Measurements from ENCODE around the gene EYS. TPM values are rescaled to one million over a fixed set of nuclear protein-coding genes. Genes with fewer than 3 reads are reported as not detected.

The EYS gene
- total and polyA plus RNA-seq, 3 experiments from 2014 or later = not detected

DNA sequence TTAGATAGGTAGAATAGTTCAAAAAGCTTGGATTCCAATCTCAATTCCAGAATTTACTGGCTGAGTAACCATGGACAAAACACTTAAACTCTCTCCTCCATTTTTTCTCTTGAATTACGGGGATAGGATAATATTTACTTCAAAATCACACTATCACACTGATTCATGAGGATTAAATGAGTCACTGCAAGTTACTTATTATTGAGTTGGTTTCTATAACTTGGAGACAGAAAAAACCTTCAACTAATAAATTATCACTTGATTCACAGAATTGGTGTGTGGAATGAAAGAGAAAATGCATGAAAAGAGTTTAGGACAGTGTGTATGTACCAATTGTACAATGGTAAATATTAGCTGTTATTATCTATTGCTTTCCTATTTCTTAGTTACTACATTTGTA is 1486.2 kb downstream of the EYS start:
- ChIA-PET POLR2A (no interaction called here), CTCF (no interaction called here)
- Histone ChIP-seq H3K4me1 (ENCODE audit: insufficient read depth, low read length) (no peaks in the 10 kb centered on the region), H3K4me3 (ENCODE audit: low read length) (no peak overlapping the region), H3K9me3 (ENCODE audit: low read length) (no peaks in the 10 kb centered on the region), H3K36me3 (ENCODE audit: insufficient read depth, low read length) (no peaks in the 10 kb centered on the region), H3K27me3 (ENCODE audit: insufficient read depth, low read length, poor library complexity, severe bottlenecking) (no peaks in the 10 kb centered on the region), H3K27ac (ENCODE audit: low read depth, low read length) (no peak overlapping the region)
- Mint-ChIP-seq H3K27ac (no peak overlapping the region), H3K9me3 (peaks cover 0 to 19% (median 8%) of the 10 kb centered on the region in 5 donors), H3K36me3 (no peaks in the 10 kb centered on the region), H3K27me3 (no peaks in the 10 kb centered on the region), H3K4me1 (no peaks in the 10 kb centered on the region), H3K4me3 (no peak overlapping the region)
- DNase-seq = no peak

DNA sequence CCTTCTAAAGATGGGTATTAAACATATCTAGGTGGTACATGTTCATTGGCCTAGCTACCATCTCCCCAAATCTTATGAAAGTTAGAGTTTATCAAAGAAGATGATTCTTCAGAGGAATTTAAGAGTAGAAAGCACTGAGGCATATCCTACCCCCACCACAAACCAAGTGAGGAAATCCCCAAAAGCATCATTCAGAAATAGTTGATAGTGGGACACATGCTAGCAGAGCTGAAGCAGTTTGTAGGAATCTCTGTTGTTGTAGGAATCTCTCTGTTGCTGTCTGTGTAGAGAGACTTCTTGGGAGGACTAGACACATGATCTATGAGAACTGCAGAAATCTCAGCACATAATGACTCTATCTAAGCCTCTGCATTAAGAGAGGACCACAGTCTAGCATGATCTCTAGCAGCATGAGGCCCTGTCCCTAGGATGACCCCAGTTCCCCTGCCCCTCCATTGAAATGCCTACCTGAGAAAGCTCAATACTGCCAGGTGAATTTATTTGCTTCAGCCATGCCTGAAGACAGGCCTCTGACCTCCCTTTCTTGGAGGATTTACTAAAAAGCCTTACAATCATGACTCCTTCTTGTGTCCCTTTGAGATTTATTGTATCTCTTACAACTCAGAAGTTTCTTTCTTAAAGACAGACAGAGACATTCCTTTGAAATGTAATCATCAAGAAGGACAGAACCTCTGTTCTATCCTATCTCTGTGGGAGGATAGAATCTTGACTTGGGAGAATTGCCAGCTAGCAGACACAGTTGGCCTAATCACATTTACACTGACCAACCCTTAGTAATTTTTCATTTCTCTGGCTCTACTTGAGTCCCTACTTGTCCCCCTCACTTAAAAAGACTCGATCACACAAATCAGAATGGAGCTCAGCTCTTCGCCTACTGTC is 1489.1 kb downstream of the EYS start:
- Mint-ChIP-seq H3K4me1 (no peaks in the 10 kb centered on the region), H3K4me3 (no peak overlapping the region), H3K27ac (no peak overlapping the region), H3K9me3 (peaks cover 0 to 11% (median 5%) of the 10 kb centered on the region in 5 donors), H3K27me3 (no peaks in the 10 kb centered on the region), H3K36me3 (no peaks in the 10 kb centered on the region)
- Histone ChIP-seq H3K27ac (ENCODE audit: low read depth, low read length) (no peak overlapping the region), H3K36me3 (ENCODE audit: insufficient read depth, low read length) (no peaks in the 10 kb centered on the region), H3K4me3 (ENCODE audit: low read length) (no peak overlapping the region), H3K9me3 (ENCODE audit: low read length) (no peaks in the 10 kb centered on the region), H3K4me1 (ENCODE audit: insufficient read depth, low read length) (no peaks in the 10 kb centered on the region), H3K27me3 (ENCODE audit: insufficient read depth, low read length, poor library complexity, severe bottlenecking) (no peaks in the 10 kb centered on the region)
- ChIA-PET CTCF (no interaction called here), POLR2A (no interaction called here)
- no peak for DNase-seq

DNA sequence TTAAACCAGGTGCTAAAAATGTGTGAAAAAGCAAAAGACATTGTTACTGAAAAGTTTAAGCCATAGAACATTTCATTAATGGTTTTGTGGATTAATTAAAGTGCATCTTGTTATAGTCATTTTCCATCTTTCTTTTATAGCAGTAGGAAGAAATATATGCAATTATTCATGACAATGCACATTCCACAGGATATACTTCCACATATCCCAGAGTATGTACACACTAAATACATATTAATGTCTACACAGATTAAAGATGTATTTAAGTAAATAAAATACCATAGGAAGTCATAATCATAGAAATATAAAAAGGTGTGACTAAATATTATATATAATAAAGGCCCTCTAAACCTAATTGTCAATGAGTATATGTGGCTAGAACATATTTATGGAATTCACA is 1492.7 kb downstream of the EYS start:
- CTCF ChIA-PET = no interaction called here
- Mint-ChIP-seq H3K4me3 (no peak overlapping the region), H3K27ac (no peak overlapping the region), H3K9me3 (peaks cover 0 to 14% (median 3%) of the 10 kb centered on the region in 5 donors), H3K4me1 (no peaks in the 10 kb centered on the region), H3K36me3 (no peaks in the 10 kb centered on the region), H3K27me3 (no peaks in the 10 kb centered on the region)
- no peak for DNase-seq
- no peaks in the 10 kb centered on the region for H3K9me3 ChIP-seq (ENCODE audit: low read length)
- H3K4me3 ChIP-seq (ENCODE audit: low read length) = no peak overlapping the region
- H3K36me3 ChIP-seq (ENCODE audit: insufficient read depth, low read length) = no peaks in the 10 kb centered on the region
- H3K4me1 ChIP-seq (ENCODE audit: insufficient read depth, low read length) = no peaks in the 10 kb centered on the region
- POLR2A ChIA-PET = no interaction called here
- no peak overlapping the region for H3K27ac ChIP-seq (ENCODE audit: low read depth, low read length)
- no peaks in the 10 kb centered on the region for H3K27me3 ChIP-seq (ENCODE audit: insufficient read depth, low read length, poor library complexity, severe bottlenecking)

DNA sequence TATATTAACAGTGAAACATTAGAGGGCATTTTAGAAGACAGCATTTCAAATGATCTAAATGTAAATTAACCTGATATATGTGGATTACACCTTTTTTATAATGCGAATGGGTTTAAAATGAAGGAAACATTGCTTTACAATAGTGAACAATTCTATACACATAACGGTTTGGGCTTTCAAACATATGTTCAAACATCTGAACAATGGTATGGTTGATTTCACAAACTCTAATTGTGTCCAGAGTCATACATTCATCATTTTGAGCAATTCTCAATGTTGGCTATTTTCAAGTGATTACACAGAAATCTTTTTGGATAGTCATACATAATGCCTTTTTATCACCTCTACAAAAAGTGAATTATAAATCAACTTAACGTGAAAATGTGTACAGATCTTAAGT is 1493.3 kb downstream of the EYS start:
- POLR2A ChIA-PET = no interaction called here
- no peak for DNase-seq
- Mint-ChIP-seq H3K27ac (no peak overlapping the region), H3K9me3 (peaks cover 0 to 8% (median 3%) of the 10 kb centered on the region in 5 donors), H3K27me3 (no peaks in the 10 kb centered on the region), H3K4me3 (no peak overlapping the region), H3K4me1 (no peaks in the 10 kb centered on the region), H3K36me3 (no peaks in the 10 kb centered on the region)
- Histone ChIP-seq H3K9me3 (ENCODE audit: low read length) (no peaks in the 10 kb centered on the region), H3K27ac (ENCODE audit: low read depth, low read length) (no peak overlapping the region), H3K36me3 (ENCODE audit: insufficient read depth, low read length) (no peaks in the 10 kb centered on the region), H3K4me3 (ENCODE audit: low read length) (no peak overlapping the region), H3K4me1 (ENCODE audit: insufficient read depth, low read length) (no peaks in the 10 kb centered on the region), H3K27me3 (ENCODE audit: insufficient read depth, low read length, poor library complexity, severe bottlenecking) (no peaks in the 10 kb centered on the region)
- CTCF ChIA-PET = no interaction called here

DNA sequence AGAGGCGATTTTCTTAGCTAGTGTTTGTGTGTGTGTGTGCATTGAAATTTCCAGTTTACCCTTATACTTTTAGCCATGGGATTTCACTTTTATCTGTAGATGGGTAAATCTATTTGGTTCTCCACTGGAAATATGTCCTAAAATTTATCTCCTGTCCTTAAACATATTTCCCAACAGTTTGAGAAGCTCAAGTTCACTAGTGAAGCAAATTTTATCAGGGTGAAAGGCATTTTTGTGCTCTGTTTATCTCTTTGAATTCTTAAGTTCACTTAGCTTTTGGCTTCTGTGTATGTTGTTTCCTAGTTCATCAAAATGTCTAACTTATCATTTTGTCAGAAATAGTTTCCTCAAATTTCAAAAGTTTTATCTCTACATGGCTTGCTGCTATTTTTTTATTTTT is 1509.8 kb downstream of the EYS start:
- no peaks in the 10 kb centered on the region for H3K27me3 Mint-ChIP-seq
- no peak for DNase-seq

DNA sequence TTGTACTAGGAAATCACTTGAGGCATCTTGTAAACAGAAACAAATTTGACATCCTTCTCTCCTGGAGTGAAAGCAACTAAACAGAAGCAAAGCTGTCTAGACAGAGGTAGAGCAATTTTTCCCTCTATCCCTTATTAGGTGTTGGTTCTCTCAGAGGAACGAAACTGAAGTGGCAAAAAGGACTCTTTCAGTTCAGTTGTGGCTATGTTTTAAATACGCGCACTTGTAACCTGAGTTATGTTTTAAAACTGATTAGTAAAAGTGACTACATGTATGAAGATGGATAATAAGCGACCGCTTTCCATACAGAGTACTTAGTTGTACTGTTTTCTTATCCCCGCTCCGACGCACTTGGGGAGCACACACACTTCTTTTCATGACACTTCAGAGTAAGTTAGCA is 1520.4 kb downstream of the EYS start:
- no peaks in the 10 kb centered on the region for H3K9me3 ChIP-seq (ENCODE audit: low read length)
- no peaks in the 10 kb centered on the region for H3K4me1 ChIP-seq (ENCODE audit: insufficient read depth, low read length)
- CTCF ChIA-PET = no interaction called here
- Mint-ChIP-seq H3K36me3 (no peaks in the 10 kb centered on the region), H3K4me1 (no peaks in the 10 kb centered on the region), H3K4me3 (no peak overlapping the region), H3K9me3 (peaks cover 0 to 32% (median 7%) of the 10 kb centered on the region in 5 donors), H3K27ac (no peak overlapping the region), H3K27me3 (no peaks in the 10 kb centered on the region)
- no peak for DNase-seq
- POLR2A ChIA-PET = no interaction called here
- no peaks in the 10 kb centered on the region for H3K27me3 ChIP-seq (ENCODE audit: insufficient read depth, low read length, poor library complexity, severe bottlenecking)
- H3K36me3 ChIP-seq (ENCODE audit: insufficient read depth, low read length) = no peaks in the 10 kb centered on the region
- no peak overlapping the region for H3K4me3 ChIP-seq (ENCODE audit: low read length)
- no peak overlapping the region for H3K27ac ChIP-seq (ENCODE audit: low read depth, low read length)

More for the DNA sequence above, 1509.8 kb downstream of the EYS start:
- Histone ChIP-seq H3K27ac (ENCODE audit: low read depth, low read length) (no peak overlapping the region), H3K4me3 (ENCODE audit: low read length) (no peak overlapping the region), H3K9me3 (ENCODE audit: low read length) (no peaks in the 10 kb centered on the region), H3K4me1 (ENCODE audit: insufficient read depth, low read length) (no peaks in the 10 kb centered on the region), H3K36me3 (ENCODE audit: insufficient read depth, low read length) (no peaks in the 10 kb centered on the region), H3K27me3 (ENCODE audit: insufficient read depth, low read length, poor library complexity, severe bottlenecking) (no peaks in the 10 kb centered on the region)
- H3K4me1 Mint-ChIP-seq = no peaks in the 10 kb centered on the region
- POLR2A ChIA-PET = no interaction called here
- H3K36me3 Mint-ChIP-seq = no peaks in the 10 kb centered on the region
- H3K27ac Mint-ChIP-seq = no peak overlapping the region
- H3K4me3 Mint-ChIP-seq = no peak overlapping the region
- peaks cover 1 to 18% (median 3%) of the 10 kb centered on the region in 5 donors for H3K9me3 Mint-ChIP-seq
- CTCF ChIA-PET = no interaction called here

DNA sequence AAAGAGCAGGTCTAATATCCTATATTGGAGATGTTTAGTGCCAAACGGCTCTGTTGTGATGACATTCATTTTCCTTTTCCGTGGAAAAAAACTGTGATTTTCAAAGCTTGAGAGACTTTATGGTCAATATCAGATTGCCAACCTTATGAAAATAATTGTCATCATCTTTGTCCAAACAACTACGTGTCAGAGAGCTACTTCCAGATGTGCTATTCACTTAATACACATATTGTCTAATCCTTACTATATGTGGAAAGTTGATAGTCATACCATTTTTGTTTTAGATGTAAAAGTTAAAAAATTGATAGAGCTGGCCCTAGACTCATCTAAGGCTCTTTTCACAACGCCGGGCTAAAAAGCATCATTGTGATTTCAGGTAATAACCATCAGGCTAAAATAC is 1521.4 kb downstream of the EYS start:
- POLR2A ChIA-PET = no interaction called here
- DNase-seq = no peak
- Histone ChIP-seq H3K27me3 (ENCODE audit: insufficient read depth, low read length, poor library complexity, severe bottlenecking) (no peaks in the 10 kb centered on the region), H3K4me3 (ENCODE audit: low read length) (no peak overlapping the region), H3K4me1 (ENCODE audit: insufficient read depth, low read length) (no peaks in the 10 kb centered on the region), H3K27ac (ENCODE audit: low read depth, low read length) (no peak overlapping the region), H3K9me3 (ENCODE audit: low read length) (no peaks in the 10 kb centered on the region), H3K36me3 (ENCODE audit: insufficient read depth, low read length) (no peaks in the 10 kb centered on the region)
- Mint-ChIP-seq H3K4me3 (no peak overlapping the region), H3K27me3 (no peaks in the 10 kb centered on the region), H3K4me1 (no peaks in the 10 kb centered on the region), H3K36me3 (no peaks in the 10 kb centered on the region), H3K9me3 (peaks cover 0 to 27% (median 5%) of the 10 kb centered on the region in 5 donors), H3K27ac (no peak overlapping the region)
- CTCF ChIA-PET = no interaction called here

DNA sequence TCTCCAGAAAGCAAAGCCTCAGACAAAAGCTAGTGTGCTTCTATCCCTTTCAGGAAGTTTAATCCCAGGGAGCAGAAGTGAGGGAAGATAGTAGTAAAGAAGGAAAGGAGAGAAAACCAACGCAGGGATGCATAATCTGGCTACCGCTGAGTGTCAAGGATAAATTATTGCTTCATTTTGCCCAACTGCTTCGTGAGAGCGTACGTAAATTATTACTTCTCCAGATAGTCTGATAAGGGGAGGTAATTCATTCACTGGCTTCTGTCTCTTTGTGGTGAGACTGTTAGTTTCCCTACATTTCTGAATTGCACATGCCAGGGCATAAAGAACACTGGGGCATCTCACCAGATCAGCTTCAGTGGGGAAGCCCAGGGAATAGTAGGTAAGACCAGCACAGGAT is 1531.7 kb downstream of the EYS start:
- Histone ChIP-seq H3K4me1 (ENCODE audit: insufficient read depth, low read length) (no peaks in the 10 kb centered on the region), H3K9me3 (ENCODE audit: low read length) (no peaks in the 10 kb centered on the region), H3K27me3 (ENCODE audit: insufficient read depth, low read length, poor library complexity, severe bottlenecking) (no peaks in the 10 kb centered on the region), H3K36me3 (ENCODE audit: insufficient read depth, low read length) (no peaks in the 10 kb centered on the region), H3K4me3 (ENCODE audit: low read length) (no peak overlapping the region), H3K27ac (ENCODE audit: low read depth, low read length) (no peak overlapping the region)
- POLR2A ChIA-PET = no interaction called here
- no peak for DNase-seq
- Mint-ChIP-seq H3K36me3 (no peaks in the 10 kb centered on the region), H3K4me3 (no peak overlapping the region), H3K27me3 (no peaks in the 10 kb centered on the region), H3K4me1 (no peaks in the 10 kb centered on the region), H3K9me3 (peaks cover 0 to 27% (median 1%) of the 10 kb centered on the region in 5 donors), H3K27ac (no peak overlapping the region)
- CTCF ChIA-PET = no interaction called here

Data from CD8-positive, alpha-beta memory T cell (primary cell).